Inflammatory macrophage treated with lipopolysaccharide for 1 hour (primary cell): ENCODE results near the gene SERTM2.

Experiments used
- DNase-seq, 2 donors: peaks; one replicate each; pipeline ENCODE4 v3.0.0-alpha.2; 2020 to 2022

SERTM2 gene

GRCh38 chrX:111561851-111562250 lies 50.4 kb downstream of the SERTM2 start:
- DNase-seq = no peak

DNA sequence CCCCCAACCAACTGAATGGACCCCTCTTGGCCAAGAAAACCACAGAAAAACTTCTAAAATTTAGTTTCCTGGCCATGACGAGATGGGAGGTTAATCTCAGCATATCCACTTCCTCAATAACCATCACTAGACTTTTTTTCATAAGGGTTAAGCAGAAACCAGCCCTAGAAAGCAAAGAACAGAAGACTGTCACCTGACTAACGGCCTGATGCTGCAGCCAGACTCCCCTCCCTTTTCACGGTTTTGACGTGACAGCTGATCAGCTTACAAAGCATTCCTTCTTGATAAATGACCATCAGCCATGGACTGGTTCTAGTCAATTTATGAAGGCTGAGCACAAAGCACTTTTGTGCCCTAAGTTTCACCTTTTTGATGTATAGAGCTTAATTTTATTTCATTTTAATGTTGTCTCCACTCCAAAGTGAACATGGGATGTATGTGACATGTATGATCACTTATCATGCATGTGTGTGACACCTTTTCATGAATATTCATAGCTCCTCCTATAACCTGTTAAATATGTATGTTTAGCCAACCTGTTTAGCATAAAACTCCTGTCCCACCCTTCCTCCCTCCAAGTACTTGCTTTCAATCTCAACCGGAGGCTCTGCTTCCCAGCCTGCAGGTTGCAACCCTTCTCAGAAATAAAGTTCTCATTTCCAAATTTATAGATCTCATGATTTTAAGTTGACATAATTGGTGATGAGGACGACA lies 56.3 kb downstream of the SERTM2 start:
- no peak for DNase-seq

DNA sequence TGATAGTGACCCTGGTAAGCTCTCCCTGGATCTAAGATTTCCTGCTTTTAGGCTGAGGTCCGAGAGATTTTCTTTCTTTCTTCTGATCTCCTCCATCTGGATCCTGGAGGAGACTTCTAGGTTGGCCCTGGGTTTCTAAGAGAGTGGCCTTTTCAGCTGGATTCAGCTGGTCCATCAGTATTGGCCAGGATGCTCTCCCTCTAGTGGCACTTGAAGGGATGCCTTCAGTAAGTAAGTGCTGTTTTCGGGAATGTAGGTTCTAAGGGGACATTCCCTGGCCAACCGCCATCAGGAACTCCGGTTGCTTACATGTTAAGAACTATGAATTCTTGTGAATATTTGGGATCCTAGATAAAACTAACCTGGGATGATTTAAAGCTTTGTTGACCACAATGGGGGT lies 56.9 kb downstream of the SERTM2 start:
- no peak for DNase-seq

DNA sequence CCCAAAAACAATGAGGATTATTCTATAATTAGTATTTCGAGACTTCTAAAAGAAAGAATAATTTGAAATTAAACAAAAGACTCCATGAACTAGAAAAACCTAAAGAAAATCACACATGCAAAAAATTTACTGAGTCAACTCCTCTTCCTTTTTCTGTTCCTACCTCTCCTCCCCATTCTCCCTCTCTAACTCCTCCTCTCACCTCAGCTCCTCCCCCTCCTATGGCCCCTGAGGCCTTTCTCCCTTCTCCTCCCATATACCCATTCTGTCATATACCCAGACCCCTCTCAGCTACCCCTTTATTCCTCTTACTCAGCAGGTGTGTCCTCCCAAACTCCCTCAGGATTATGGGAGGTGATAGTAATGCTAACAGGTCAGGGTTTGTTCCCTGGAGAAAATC lies 57.4 kb downstream of the SERTM2 start:
- DNase-seq = no peak
